ENCODE results near the gene LPP.

The LPP gene

DNA sequence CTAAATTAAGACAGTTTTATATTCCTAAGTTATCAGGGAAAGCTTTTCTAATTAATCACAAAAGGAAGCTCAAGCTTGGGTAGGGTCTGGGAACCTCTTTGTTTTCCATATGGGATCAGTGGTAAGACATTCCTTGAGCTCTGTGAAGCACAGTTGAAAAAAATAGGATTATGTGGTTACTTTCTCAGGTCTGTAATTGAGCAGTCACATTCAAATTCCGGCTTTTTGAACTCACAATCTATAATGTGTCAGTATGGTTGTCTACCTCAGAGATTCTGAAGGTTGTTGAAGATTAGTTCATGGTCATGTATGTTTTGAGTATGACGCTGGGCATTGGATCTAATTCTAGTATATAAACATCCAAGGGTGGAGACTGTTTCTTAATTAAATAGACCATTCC, 364.5 kb downstream of the LPP start:
- DNase-seq, result no peak
- H4K20me1 ChIP-seq (ENCODE audit: insufficient read depth, low read length), result no peaks in the 10 kb centered on the region
- H3K4me3 ChIP-seq (ENCODE audit: low read length), result no peak overlapping the region
- H2AFZ ChIP-seq (ENCODE audit: low read length), result no peak overlapping the region
- H3K9me2 ChIP-seq (replicated peaks; ENCODE audit: insufficient read depth, low read length), result no peaks in the 10 kb centered on the region
- H3K27ac ChIP-seq (ENCODE audit: low read length), result no peak overlapping the region
- H3K4me2 ChIP-seq (ENCODE audit: low read depth, low read length), result no peak overlapping the region
- no peaks in the 10 kb centered on the region for H3F3A ChIP-seq (ENCODE audit: insufficient read depth, low read length)
- TF ChIP-seq EZH2 (optimal IDR thresholded peaks at IDR 0.05; ENCODE audit: low read depth, low read length) (no peak), CTCF (IDR thresholded peaks at IDR 0.05; ENCODE audit: low read length) (no peak), EZH2phosphoT487 (IDR thresholded peaks at IDR 0.05; ENCODE audit: low read length) (no peak)
- no peaks in the 10 kb centered on the region for H3K9me3 ChIP-seq (replicated peaks; ENCODE audit: insufficient read depth, low read length)
- H3K27me3 ChIP-seq (replicated peaks; ENCODE audit: insufficient read depth, low read length), result no peaks in the 10 kb centered on the region
- no peaks in the 10 kb centered on the region for H3K4me1 ChIP-seq (ENCODE audit: low read length)
- H3K9ac ChIP-seq (ENCODE audit: low read length), result no peak overlapping the region
- no peaks in the 10 kb centered on the region for H3K36me3 ChIP-seq (replicated peaks; ENCODE audit: insufficient read depth, low read length)
- H3K79me2 ChIP-seq (ENCODE audit: low read length), result no peaks in the 10 kb centered on the region

DNA sequence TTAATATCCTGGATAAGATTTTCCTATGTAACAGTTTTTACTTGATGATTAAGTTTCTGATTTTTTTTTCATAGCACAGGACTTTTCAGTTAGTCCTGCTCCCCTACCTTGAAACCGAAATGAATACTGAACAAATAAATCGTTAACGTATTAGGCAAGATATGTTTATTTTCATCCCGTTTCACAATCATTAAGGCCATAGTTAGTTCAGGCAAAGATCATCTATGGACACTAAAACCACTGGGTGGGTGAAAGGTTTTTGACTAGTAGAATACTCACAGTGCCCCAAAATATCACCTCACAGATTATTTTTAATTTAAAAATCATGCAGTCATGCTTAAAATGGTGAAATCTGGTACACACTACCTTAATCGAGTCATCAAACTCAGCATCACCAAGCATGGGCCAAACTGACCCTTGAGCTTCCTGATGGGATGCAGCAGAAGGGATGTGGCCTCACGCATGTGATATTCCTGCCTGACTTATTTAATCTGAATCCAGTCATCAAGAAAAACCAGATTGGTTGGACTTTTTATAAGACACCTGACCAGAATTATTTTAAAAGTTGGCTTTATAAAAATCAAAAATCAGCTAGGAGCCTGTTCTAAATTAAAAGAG, 365.0 kb downstream of the LPP start:
- H3K4me2 ChIP-seq (ENCODE audit: low read depth, low read length), result no peak overlapping the region
- DNase-seq, result no peak
- no peaks in the 10 kb centered on the region for H3K79me2 ChIP-seq (ENCODE audit: low read length)
- no peak for TF ChIP-seq EZH2 (optimal IDR thresholded peaks at IDR 0.05; ENCODE audit: low read depth, low read length)
- no peaks in the 10 kb centered on the region for H3K27me3 ChIP-seq (replicated peaks; ENCODE audit: insufficient read depth, low read length)
- no peak overlapping the region for H3K9ac ChIP-seq (ENCODE audit: low read length)
- H3K27ac ChIP-seq (ENCODE audit: low read length), result no peak overlapping the region
- no peaks in the 10 kb centered on the region for H3F3A ChIP-seq (ENCODE audit: insufficient read depth, low read length)
- H3K9me3 ChIP-seq (replicated peaks; ENCODE audit: insufficient read depth, low read length), result no peaks in the 10 kb centered on the region
- H3K4me3 ChIP-seq (ENCODE audit: low read length), result no peak overlapping the region
- no peaks in the 10 kb centered on the region for H3K9me2 ChIP-seq (replicated peaks; ENCODE audit: insufficient read depth, low read length)
- H3K4me1 ChIP-seq (ENCODE audit: low read length), result no peaks in the 10 kb centered on the region
- H2AFZ ChIP-seq (ENCODE audit: low read length), result no peak overlapping the region
- H4K20me1 ChIP-seq (ENCODE audit: insufficient read depth, low read length), result no peaks in the 10 kb centered on the region
- no peaks in the 10 kb centered on the region for H3K36me3 ChIP-seq (replicated peaks; ENCODE audit: insufficient read depth, low read length)

- H2AFZ ChIP-seq (ENCODE audit: low read length), result no peak overlapping the region
- no peaks in the 10 kb centered on the region for H3K9me2 ChIP-seq (replicated peaks; ENCODE audit: insufficient read depth, low read length)
- no peaks in the 10 kb centered on the region for H3K4me1 ChIP-seq (ENCODE audit: low read length)
- H3F3A ChIP-seq (ENCODE audit: insufficient read depth, low read length), result no peaks in the 10 kb centered on the region
- H4K20me1 ChIP-seq (ENCODE audit: insufficient read depth, low read length), result no peaks in the 10 kb centered on the region
- H3K27ac ChIP-seq (ENCODE audit: low read length), result no peak overlapping the region
- H3K9me3 ChIP-seq (replicated peaks; ENCODE audit: insufficient read depth, low read length), result no peaks in the 10 kb centered on the region
- no peaks in the 10 kb centered on the region for H3K36me3 ChIP-seq (replicated peaks; ENCODE audit: insufficient read depth, low read length)
- H3K27me3 ChIP-seq (replicated peaks; ENCODE audit: insufficient read depth, low read length), result no peaks in the 10 kb centered on the region
- no peak overlapping the region for H3K4me3 ChIP-seq (ENCODE audit: low read length)
- H3K4me2 ChIP-seq (ENCODE audit: low read depth, low read length), result no peak overlapping the region
- no peaks in the 10 kb centered on the region for H3K79me2 ChIP-seq (ENCODE audit: low read length)
- TF ChIP-seq CTCF (IDR thresholded peaks at IDR 0.05; ENCODE audit: low read length) (no peak), EZH2 (optimal IDR thresholded peaks at IDR 0.05; ENCODE audit: low read depth, low read length) (no peak), EZH2phosphoT487 (IDR thresholded peaks at IDR 0.05; ENCODE audit: low read length) (no peak)
- DNase-seq, result no peak
- no peak overlapping the region for H3K9ac ChIP-seq (ENCODE audit: low read length)
Measured at GRCh38 chr3:188520466-188520865, 366.5 kb downstream of the LPP start.

DNA sequence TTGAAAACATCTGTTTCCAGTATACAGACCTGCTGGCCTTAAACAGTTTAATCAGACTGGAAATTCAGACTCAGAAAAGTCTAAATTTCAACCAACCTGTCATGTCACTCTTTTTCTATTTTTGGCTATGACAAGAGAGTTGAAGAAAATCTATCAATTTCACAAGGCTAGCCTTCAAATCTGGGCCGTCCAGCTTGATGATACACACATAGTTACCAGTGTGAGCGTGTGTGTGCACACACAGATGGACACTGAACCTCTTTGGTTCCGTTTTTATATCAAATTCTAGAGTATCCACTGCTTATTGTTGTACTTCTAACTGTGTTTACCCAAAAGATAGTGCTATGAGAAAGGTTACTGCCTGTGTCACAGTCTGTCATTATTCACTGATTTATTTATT, 368.2 kb downstream of the LPP start:
- Histone ChIP-seq H3K4me1 (ENCODE audit: low read length) (no peaks in the 10 kb centered on the region), H3K27me3 (replicated peaks; ENCODE audit: insufficient read depth, low read length) (no peaks in the 10 kb centered on the region), H3F3A (ENCODE audit: insufficient read depth, low read length) (no peaks in the 10 kb centered on the region), H3K27ac (ENCODE audit: low read length) (no peak overlapping the region), H3K4me3 (ENCODE audit: low read length) (no peak overlapping the region), H3K36me3 (replicated peaks; ENCODE audit: insufficient read depth, low read length) (no peaks in the 10 kb centered on the region), H3K4me2 (ENCODE audit: low read depth, low read length) (no peak overlapping the region), H4K20me1 (ENCODE audit: insufficient read depth, low read length) (no peaks in the 10 kb centered on the region), H3K9me2 (replicated peaks; ENCODE audit: insufficient read depth, low read length) (no peaks in the 10 kb centered on the region), H3K79me2 (ENCODE audit: low read length) (no peaks in the 10 kb centered on the region), H3K9ac (ENCODE audit: low read length) (no peak overlapping the region), H3K9me3 (replicated peaks; ENCODE audit: insufficient read depth, low read length) (no peaks in the 10 kb centered on the region), H2AFZ (ENCODE audit: low read length) (no peak overlapping the region)
- TF ChIP-seq EZH2 (optimal IDR thresholded peaks at IDR 0.05; ENCODE audit: low read depth, low read length), result no peak
- TF ChIP-seq EZH2phosphoT487 (IDR thresholded peaks at IDR 0.05; ENCODE audit: low read length), result no peak
- TF ChIP-seq CTCF (IDR thresholded peaks at IDR 0.05; ENCODE audit: low read length), result no peak
- no peak for DNase-seq

All from MM.1S (cell line).